Esophagus squamous epithelium (tissue), 4 donors: Measurements from ENCODE around the gene CRHR1.

Experiments used
- POLR2A ChIP-seq, 4 donors: fragments of 450-650 bp; IDR thresholded peaks; one replicate each; pipeline ENCODE4 v1.6.1; 2017; ENCODE audit warnings: antibody characterized with exemption in 4 of 4, mild to moderate bottlenecking in 4 of 4, moderate library complexity in 3 of 4
- TF ChIP-seq, protein P1 (sequence below), 6 experiments: fragments of 450-650 bp in 4 of 6; fragments of 200-600 bp in 2 of 6; sonication (generic) in 2 of 6; IDR thresholded peaks; one replicate each; pipeline ENCODE4 v1.5.1; 2016 to 2019; ENCODE audit warnings: antibody characterized with exemption in 6 of 6, mild to moderate bottlenecking in 4 of 6, moderate library complexity in 4 of 6

- TF ChIP-seq, protein P1, sequence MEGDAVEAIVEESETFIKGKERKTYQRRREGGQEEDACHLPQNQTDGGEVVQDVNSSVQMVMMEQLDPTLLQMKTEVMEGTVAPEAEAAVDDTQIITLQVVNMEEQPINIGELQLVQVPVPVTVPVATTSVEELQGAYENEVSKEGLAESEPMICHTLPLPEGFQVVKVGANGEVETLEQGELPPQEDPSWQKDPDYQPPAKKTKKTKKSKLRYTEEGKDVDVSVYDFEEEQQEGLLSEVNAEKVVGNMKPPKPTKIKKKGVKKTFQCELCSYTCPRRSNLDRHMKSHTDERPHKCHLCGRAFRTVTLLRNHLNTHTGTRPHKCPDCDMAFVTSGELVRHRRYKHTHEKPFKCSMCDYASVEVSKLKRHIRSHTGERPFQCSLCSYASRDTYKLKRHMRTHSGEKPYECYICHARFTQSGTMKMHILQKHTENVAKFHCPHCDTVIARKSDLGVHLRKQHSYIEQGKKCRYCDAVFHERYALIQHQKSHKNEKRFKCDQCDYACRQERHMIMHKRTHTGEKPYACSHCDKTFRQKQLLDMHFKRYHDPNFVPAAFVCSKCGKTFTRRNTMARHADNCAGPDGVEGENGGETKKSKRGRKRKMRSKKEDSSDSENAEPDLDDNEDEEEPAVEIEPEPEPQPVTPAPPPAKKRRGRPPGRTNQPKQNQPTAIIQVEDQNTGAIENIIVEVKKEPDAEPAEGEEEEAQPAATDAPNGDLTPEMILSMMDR (IDR thresholded peaks at IDR 0.05), result no peak
- TF ChIP-seq POLR2A (IDR thresholded peaks at IDR 0.05), result no peak
Measured at GRCh38 chr17:45791041-45791582, 7.0 kb downstream of the CRHR1 start.
